Hepatocyte (in vitro differentiated cells): Measurements from ENCODE around the gene KRT10. TPM values are rescaled to one million over a fixed set of nuclear protein-coding genes. Genes with fewer than 3 reads are reported as not detected.

Source experiments
- DNase-seq: peaks from one replicate; pipeline ENCODE4 v3.0.0-alpha.2; 2016; ENCODE audit warnings: low spot score
- H2AFZ ChIP-seq: fragments of 200-600 bp; sonication (generic); 2 replicates; pipeline ENCODE4 v1.6.0; 2016; ENCODE audit warnings: antibody characterized with exemption, mild to moderate bottlenecking
- H3K27ac ChIP-seq: fragments of 200-600 bp; sonication (generic); 2 replicates; pipeline ENCODE4 v1.5.1; 2016; ENCODE audit warnings: mild to moderate bottlenecking
- H3K27me3 ChIP-seq: fragments of 200-600 bp; sonication (generic); 2 replicates; pipeline ENCODE4 v1.6.1; 2016
- H3K36me3 ChIP-seq: fragments of 200-600 bp; sonication (generic); replicated peaks from 2 replicates; pipeline ENCODE4 v1.5.1; 2016; ENCODE audit warnings: low read depth; ENCODE audit not compliant: insufficient read depth
- H3K4me1 ChIP-seq: fragments of 200-600 bp; sonication (generic); 2 replicates; pipeline ENCODE4 v1.5.1; 2016; ENCODE audit warnings: mild to moderate bottlenecking, moderate library complexity; ENCODE audit not compliant: insufficient read depth
- H3K4me2 ChIP-seq: fragments of 200-600 bp; sonication (generic); 2 replicates; pipeline ENCODE4 v1.6.0; 2016
- H3K4me3 ChIP-seq: fragments of 200-600 bp; sonication (generic); 2 replicates; pipeline ENCODE4 v1.5.1; 2016; ENCODE audit warnings: mild to moderate bottlenecking
- H3K79me2 ChIP-seq: fragments of 200-600 bp; sonication (generic); 2 replicates; pipeline ENCODE4 v1.6.0; 2017; ENCODE audit warnings: mild to moderate bottlenecking
- H3K9me2 ChIP-seq: fragments of 200-600 bp; sonication (generic); replicated peaks from 2 replicates; pipeline ENCODE4 v1.6.0; 2017; ENCODE audit warnings: mild to moderate bottlenecking; ENCODE audit not compliant: insufficient read depth
- H3K9me3 ChIP-seq: fragments of 200-600 bp; sonication (generic); 2 replicates; pipeline ENCODE4 v1.5.1; 2016; ENCODE audit warnings: low read depth, mild to moderate bottlenecking
- H4K20me1 ChIP-seq: fragments of 200-600 bp; sonication (generic); 2 replicates; pipeline ENCODE4 v1.6.0; 2016; ENCODE audit warnings: mild to moderate bottlenecking; ENCODE audit not compliant: insufficient read depth, poor library complexity, severe bottlenecking
- EZH2 ChIP-seq: fragments of 200-600 bp; sonication (generic); IDR thresholded peaks from 2 replicates; pipeline ENCODE4 v1.6.1; 2016; ENCODE audit warnings: antibody characterized with exemption, mild to moderate bottlenecking, borderline replicate concordance
- EZH2phosphoT487 ChIP-seq: fragments of 200-600 bp; sonication (generic); IDR thresholded peaks from one replicate; pipeline ENCODE4 v1.6.1; 2018; ENCODE audit warnings: antibody characterized with exemption, mild to moderate bottlenecking, low read depth, moderate library complexity; ENCODE audit not compliant: unreplicated experiment, severe bottlenecking
- WGBS: methylation state at CpG from one replicate; pipeline ENCODE4 v1.1.6; 2016; ENCODE audit warnings: low lambda C conversion rate; ENCODE audit errors: missing lambda C conversion rate; 5-methylcytosine and 5-hydroxymethylcytosine counted together
- polyA plus RNA-seq: library from polyadenylated mRNA; unstranded; fragments of >200 nt; fragmentation: Nextera tagmentation; extraction: Ambion mirVana; gene quantifications from 2 replicates; pipeline ENCODE4 v1.2.1, GENCODE V29; 2016
- total RNA-seq: library from RNA; depleted of rRNA; stranded (reverse); fragments of >200 nt; gene quantifications from 2 replicates; pipeline ENCODE4 v1.2.3, GENCODE V29; 2014
- TF ChIP-seq, protein P1 (sequence below): fragments of 200-600 bp; sonication (generic); IDR thresholded peaks from 2 replicates; pipeline ENCODE4 v1.5.1; 2016; ENCODE audit warnings: antibody characterized with exemption, mild to moderate bottlenecking; ENCODE audit not compliant: poor library complexity

The KRT10 gene
- total and polyA plus RNA-seq, 2 experiments from 2014 or later, result 39.7 to 153 TPM

DNA sequence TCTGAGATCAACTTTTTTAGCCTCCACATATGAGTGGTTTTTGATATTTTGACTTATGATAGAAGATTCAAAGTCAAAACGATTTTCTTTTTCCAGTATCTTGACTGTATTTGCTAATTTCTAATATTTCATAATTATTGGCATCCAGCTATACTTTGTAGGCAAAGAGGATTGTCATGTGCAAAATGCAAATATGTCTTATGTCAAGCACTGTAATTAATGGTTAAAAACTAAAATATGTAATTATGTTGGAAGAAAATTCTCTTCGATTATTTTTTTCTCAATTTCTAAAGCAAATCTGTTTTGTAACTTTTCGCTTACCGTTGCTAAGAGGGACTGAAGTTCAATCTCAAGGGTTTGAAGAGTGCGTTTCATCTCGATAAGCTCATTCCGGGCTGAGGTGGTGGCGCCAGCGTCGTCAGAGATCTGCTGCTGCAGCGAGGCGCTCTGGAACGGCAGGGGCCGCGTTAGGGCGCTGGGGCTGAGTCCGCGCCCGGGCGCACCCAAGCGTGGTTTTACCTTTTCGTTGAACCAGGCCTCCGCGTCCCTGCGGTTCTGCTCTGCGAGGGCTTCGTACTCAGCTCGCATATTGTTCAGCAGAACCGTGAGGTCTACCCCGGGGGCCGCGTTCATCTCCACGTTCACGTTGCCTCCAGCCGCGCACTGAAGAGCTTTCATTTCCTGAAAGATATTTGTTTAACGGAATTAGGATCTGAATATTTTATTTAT, 43.1 kb downstream of the KRT10 start:
- no peaks in the 10 kb centered on the region for H3K9me3 ChIP-seq
- H3K27me3 ChIP-seq, result peaks cover 6% of the 10 kb centered on the region
- H3K4me1 ChIP-seq, result no peaks in the 10 kb centered on the region
- no peaks in the 10 kb centered on the region for H3K79me2 ChIP-seq
- H4K20me1 ChIP-seq, result no peaks in the 10 kb centered on the region
- 91% methylated on average over 37 of the region's 37 CpGs for WGBS
- H3K4me3 ChIP-seq, result no peak overlapping the region
- H3K4me2 ChIP-seq, result no peak overlapping the region
- DNase-seq, result no peak
- TF ChIP-seq, protein P1, sequence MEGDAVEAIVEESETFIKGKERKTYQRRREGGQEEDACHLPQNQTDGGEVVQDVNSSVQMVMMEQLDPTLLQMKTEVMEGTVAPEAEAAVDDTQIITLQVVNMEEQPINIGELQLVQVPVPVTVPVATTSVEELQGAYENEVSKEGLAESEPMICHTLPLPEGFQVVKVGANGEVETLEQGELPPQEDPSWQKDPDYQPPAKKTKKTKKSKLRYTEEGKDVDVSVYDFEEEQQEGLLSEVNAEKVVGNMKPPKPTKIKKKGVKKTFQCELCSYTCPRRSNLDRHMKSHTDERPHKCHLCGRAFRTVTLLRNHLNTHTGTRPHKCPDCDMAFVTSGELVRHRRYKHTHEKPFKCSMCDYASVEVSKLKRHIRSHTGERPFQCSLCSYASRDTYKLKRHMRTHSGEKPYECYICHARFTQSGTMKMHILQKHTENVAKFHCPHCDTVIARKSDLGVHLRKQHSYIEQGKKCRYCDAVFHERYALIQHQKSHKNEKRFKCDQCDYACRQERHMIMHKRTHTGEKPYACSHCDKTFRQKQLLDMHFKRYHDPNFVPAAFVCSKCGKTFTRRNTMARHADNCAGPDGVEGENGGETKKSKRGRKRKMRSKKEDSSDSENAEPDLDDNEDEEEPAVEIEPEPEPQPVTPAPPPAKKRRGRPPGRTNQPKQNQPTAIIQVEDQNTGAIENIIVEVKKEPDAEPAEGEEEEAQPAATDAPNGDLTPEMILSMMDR, result no peak
- no peak for TF ChIP-seq EZH2
- TF ChIP-seq EZH2phosphoT487, result no peak
- no peaks in the 10 kb centered on the region for H3K36me3 ChIP-seq
- no peaks in the 10 kb centered on the region for H3K9me2 ChIP-seq
- no peak overlapping the region for H3K27ac ChIP-seq
- no peak overlapping the region for H2AFZ ChIP-seq

DNA sequence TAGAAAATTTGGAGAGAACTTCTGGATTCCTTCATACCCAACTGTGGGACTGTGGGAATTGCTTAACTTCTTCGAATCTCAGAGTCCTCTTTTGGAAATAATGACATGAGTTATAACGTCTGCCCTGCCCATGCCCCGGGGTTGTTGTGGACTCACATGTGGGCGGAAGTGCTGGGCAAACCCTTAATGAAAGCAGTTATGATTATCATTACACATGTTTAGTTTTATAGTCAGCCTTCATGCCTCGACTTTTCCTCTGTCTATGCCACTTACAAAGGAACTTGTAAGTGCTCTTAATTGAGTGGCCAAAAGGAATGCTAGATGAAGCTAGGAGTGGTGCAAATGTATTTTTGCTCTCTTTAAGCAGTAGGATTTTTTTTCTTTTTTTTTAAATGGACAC, 44.0 kb downstream of the KRT10 start:
- H3K27ac ChIP-seq, result no peak overlapping the region
- 79% methylated on average over 5 of the region's 5 CpGs for WGBS
- H3K4me2 ChIP-seq, result no peak overlapping the region

DNA sequence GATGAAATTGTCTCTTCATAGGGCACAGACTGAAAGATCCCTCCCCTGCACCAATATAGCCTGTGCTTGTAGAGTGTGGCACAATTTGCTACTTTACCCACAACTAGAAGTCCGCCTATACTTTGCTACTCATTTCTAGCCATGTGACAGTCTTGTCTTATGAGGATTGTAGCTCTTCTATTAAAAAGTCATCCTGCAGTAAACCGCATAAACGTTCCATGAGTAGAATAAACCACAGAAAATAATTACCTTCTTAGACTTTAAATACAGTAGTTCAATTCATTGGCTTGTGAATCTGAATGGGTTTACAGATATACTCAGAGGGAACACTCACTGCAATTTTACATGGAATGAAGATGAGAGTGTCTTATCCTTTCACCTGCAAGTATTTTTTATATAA, 44.4 kb downstream of the KRT10 start:
- no peak for DNase-seq
- no peak overlapping the region for H3K4me2 ChIP-seq
- no peak overlapping the region for H3K4me3 ChIP-seq
- H3K9me2 ChIP-seq, result no peaks in the 10 kb centered on the region
- H4K20me1 ChIP-seq, result no peaks in the 10 kb centered on the region
- H3K36me3 ChIP-seq, result no peaks in the 10 kb centered on the region
- no peak overlapping the region for H2AFZ ChIP-seq
- H3K4me1 ChIP-seq, result no peaks in the 10 kb centered on the region
- peaks cover 6% of the 10 kb centered on the region for H3K27me3 ChIP-seq
- H3K27ac ChIP-seq, result no peak overlapping the region
- TF ChIP-seq, protein P1, result no peak
- no peak for TF ChIP-seq EZH2phosphoT487
- H3K79me2 ChIP-seq, result no peaks in the 10 kb centered on the region
- H3K9me3 ChIP-seq, result no peaks in the 10 kb centered on the region
- 89% methylated on average over 3 of the region's 3 CpGs for WGBS

More for the DNA sequence above, 44.0 kb downstream of the KRT10 start:
- Histone ChIP-seq H3K9me3 (no peaks in the 10 kb centered on the region), H2AFZ (no peak overlapping the region), H4K20me1 (no peaks in the 10 kb centered on the region), H3K4me3 (no peak overlapping the region), H3K27me3 (peaks cover 6% of the 10 kb centered on the region), H3K9me2 (no peaks in the 10 kb centered on the region), H3K4me1 (no peaks in the 10 kb centered on the region), H3K36me3 (no peaks in the 10 kb centered on the region), H3K79me2 (no peaks in the 10 kb centered on the region)
- TF ChIP-seq EZH2phosphoT487 (no peak), EZH2 (no peak)
- TF ChIP-seq, protein P1, result no peak
- no peak for DNase-seq
